ENCODE measurements around the gene TMEM59. TPM values are rescaled to one million over a fixed set of nuclear protein-coding genes. Genes with fewer than 3 reads are reported as not detected.
"Not testable (repeated sequence)": the region's sequence is repeated elsewhere in the genome, so short reads cannot be mapped to it uniquely, and the experiment has no call there.

TMEM59 gene
- total RNA-seq, 1 donor from 2014 or later = 225 TPM

DNA sequence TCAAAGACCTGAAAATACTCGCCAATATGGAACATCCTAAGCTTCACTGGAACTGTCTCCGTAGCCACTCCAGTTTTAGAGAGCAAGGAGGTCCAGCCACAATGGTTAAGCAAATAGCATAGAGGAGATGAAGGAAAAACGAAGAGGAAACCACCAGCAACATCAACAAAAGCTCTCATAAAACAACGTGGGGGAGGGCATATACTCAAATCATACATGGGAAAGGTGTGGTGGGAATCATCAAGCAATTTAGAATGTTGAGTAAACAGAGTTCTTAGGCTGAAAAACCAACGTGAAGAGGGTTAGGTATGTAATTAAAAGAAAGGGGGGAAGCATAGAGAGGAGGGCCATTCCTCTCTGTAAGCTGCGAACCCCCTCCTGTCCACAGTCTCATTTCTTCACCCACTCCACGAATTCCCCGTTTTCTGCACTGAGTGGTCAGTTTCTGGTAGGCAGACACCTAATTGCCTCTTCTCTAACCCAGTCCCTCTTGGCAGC lies 1.0 kb downstream of the TMEM59 start:
- H3K9me3 Mint-ChIP-seq = no peaks in the 10 kb centered on the region
- no peak overlapping the region for H3K4me3 Mint-ChIP-seq
- no peaks in the 10 kb centered on the region for H3K36me3 Mint-ChIP-seq
- H3K27me3 Mint-ChIP-seq (ENCODE audit: low read depth) = no peaks in the 10 kb centered on the region
- TF ChIP-seq, protein P1, sequence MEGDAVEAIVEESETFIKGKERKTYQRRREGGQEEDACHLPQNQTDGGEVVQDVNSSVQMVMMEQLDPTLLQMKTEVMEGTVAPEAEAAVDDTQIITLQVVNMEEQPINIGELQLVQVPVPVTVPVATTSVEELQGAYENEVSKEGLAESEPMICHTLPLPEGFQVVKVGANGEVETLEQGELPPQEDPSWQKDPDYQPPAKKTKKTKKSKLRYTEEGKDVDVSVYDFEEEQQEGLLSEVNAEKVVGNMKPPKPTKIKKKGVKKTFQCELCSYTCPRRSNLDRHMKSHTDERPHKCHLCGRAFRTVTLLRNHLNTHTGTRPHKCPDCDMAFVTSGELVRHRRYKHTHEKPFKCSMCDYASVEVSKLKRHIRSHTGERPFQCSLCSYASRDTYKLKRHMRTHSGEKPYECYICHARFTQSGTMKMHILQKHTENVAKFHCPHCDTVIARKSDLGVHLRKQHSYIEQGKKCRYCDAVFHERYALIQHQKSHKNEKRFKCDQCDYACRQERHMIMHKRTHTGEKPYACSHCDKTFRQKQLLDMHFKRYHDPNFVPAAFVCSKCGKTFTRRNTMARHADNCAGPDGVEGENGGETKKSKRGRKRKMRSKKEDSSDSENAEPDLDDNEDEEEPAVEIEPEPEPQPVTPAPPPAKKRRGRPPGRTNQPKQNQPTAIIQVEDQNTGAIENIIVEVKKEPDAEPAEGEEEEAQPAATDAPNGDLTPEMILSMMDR (IDR thresholded peaks at IDR 0.05; ENCODE audit: unreplicated experiment) = no peak
- no peak overlapping the region for H3K27ac Mint-ChIP-seq
- peaks cover 20% of the 10 kb centered on the region for H3K4me1 Mint-ChIP-seq
- no peak for DNase-seq (ENCODE audit: low spot score in 2 of 2, unreplicated experiment in 2 of 2)

DNA sequence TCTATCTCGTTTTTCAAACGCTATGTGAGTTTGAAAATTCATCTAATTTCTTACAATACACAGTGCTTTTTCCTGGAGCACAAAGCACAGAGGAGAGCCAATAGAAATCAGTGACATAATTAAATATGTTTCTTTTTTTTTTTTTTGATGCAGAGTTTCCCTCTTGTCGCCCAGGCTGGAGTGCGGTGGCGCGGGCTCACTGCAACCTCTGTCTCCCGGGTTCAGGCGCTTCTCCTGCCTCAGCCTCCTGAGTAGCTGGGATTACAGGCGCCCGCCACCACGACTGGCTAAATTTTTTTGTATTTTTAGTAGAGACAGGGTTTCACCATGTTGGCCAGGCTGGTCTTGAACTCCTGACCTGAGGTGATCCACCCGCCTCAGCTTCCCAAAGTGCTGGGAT lies 2.6 kb downstream of the TMEM59 start:
- not testable (repeated sequence) for DNase-seq (ENCODE audit: low spot score in 2 of 2, unreplicated experiment in 2 of 2); H3K36me3 Mint-ChIP-seq; H3K27me3 Mint-ChIP-seq (ENCODE audit: low read depth); H3K4me3 Mint-ChIP-seq; H3K9me3 Mint-ChIP-seq; H3K27ac Mint-ChIP-seq
- H3K4me1 Mint-ChIP-seq = peaks cover 18% of the 10 kb centered on the region

DNA sequence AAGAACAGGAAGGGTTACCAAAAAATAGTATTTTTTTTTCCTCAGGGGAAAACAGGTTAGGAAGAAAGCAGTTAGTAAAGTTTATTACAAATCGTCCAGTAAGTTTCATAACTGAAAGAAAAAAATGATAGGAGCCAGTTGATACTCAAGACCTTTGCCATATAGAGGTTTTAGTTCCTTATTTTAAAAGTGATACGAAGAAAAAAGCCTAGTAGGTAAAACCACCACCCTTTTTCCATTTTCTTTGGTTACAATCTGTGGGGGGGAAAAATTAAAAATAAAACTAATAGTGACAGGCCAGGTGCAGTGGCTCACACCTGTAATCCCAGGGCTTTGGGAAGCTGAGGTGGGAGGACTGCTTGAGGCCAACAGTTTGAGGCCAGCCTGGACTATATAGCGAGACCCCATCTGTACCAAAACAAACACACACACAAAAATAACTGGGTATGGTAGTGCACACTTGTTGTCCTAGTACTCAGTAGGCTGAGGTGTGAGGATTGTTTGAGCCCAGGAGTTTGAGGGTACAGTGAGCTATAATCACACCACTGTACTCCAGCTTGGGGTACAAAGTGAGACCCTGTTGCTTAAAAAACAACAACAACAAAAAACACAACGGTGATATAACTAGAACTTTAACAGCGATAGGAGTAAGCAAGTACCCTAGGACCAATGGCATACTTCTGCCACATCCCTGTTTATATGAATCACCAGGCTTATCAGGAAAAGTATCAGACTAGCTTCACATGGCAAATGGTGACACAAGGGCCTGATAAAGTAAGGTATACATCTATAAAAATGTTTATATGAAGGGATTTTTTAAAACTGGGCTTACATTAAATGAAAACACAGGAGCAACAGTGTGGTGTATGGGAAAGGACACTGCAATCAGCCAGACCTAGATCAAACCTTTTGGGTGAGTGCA lies 5.4 kb downstream of the TMEM59 start:
- Mint-ChIP-seq H3K9me3 (no peaks in the 10 kb centered on the region), H3K4me1 (peaks cover 7% of the 10 kb centered on the region), H3K36me3 (peaks cover 3% of the 10 kb centered on the region), H3K4me3 (no peak overlapping the region), H3K27ac (peak overlapping the region; percentile 49), H3K27me3 (ENCODE audit: low read depth) (no peaks in the 10 kb centered on the region)
- TF ChIP-seq, protein P1 (IDR thresholded peaks at IDR 0.05; ENCODE audit: unreplicated experiment) = no peak
- DNase-seq (ENCODE audit: low spot score in 2 of 2, unreplicated experiment in 2 of 2) = no peak

DNA sequence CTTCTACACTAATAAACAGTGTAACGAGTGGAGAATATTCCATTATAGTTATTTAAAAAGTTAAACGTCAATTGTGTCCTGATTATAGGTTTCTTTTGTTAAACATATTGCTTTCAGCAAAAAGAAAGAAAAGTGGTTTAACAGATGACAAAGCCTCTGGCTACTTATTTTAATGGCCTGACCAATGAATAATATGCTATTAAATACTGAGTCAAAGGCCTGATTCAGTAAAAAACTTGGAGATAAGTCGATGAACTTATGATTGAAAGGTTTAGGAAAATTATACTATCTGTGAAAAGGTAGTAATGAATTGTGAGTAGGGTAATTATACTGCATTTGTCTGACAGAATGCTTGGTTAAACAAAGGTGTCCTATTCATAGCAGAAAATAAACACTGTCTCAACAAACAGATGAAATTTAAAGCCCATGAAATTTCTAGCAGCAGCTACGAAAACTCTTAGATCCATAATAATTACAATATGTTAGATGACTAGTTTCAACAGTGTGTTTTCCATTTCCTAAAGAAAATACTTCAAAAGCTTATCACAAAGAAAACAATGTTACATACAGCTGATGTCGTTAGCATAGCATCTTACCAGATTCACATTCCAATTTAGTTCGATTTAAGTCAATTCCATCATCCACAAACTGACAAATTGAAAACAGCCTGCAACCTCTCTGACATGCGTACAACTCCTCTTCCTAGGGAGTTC lies 6.2 kb downstream of the TMEM59 start:
- Mint-ChIP-seq H3K4me3 (no peak overlapping the region), H3K36me3 (peaks cover 5% of the 10 kb centered on the region), H3K4me1 (peaks cover 7% of the 10 kb centered on the region), H3K27me3 (ENCODE audit: low read depth) (no peaks in the 10 kb centered on the region), H3K27ac (peak overlapping the region; percentile 49), H3K9me3 (no peaks in the 10 kb centered on the region)
- no peak for DNase-seq (ENCODE audit: low spot score in 2 of 2, unreplicated experiment in 2 of 2)
- TF ChIP-seq, protein P1 (IDR thresholded peaks at IDR 0.05; ENCODE audit: unreplicated experiment) = no peak

DNA sequence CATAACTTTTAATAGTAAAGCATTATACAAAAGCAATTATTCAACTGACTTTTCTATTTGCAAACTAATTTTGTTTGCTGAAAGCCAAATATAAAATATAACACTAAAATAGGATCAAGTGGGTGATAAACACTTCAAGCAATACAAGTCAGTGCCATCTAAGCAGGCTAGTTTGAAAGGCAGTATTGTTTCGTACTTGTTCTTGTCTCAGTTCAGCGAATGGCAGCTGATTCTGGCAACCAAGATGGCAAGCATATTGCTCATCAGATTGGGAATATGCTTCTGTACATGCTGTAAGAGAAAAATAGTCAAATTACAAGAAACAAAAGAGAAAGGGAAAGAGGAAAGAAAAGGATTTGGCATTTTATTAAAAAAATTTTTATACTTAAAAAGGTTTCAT lies 7.5 kb downstream of the TMEM59 start:
- Mint-ChIP-seq H3K27me3 (ENCODE audit: low read depth) (no peaks in the 10 kb centered on the region), H3K9me3 (no peaks in the 10 kb centered on the region), H3K4me1 (peaks cover 7% of the 10 kb centered on the region), H3K36me3 (peaks cover 11% of the 10 kb centered on the region), H3K4me3 (no peak overlapping the region), H3K27ac (no peak overlapping the region)
- TF ChIP-seq, protein P1 (IDR thresholded peaks at IDR 0.05; ENCODE audit: unreplicated experiment) = no peak
- no peak for DNase-seq (ENCODE audit: low spot score in 2 of 2, unreplicated experiment in 2 of 2)

DNA sequence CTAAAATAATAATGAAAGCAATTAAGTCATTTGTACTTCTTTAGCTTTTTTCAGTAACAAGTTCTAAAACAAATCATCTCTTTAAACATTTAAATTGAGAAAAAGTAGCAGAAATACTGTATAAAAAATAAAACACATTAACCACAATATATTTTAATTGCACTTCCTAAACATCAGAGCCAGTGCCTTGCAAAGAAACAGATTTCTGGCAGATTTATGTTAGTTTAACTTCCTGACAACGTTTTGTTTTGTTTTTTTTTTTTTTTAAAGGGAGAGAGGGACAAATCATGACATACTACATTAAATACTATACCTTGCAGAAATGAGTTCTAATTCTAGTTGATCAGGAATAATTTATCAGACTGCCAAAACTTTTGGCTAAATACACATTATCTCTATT lies 11.2 kb downstream of the TMEM59 start:
- H3K27ac Mint-ChIP-seq = peak overlapping the region; percentile 24
- TF ChIP-seq, protein P1 (IDR thresholded peaks at IDR 0.05; ENCODE audit: unreplicated experiment) = no peak
- no peaks in the 10 kb centered on the region for H3K27me3 Mint-ChIP-seq (ENCODE audit: low read depth)
- H3K36me3 Mint-ChIP-seq = peaks cover 15% of the 10 kb centered on the region
- H3K4me1 Mint-ChIP-seq = no peaks in the 10 kb centered on the region
- no peak overlapping the region for H3K4me3 Mint-ChIP-seq
- no peaks in the 10 kb centered on the region for H3K9me3 Mint-ChIP-seq
- DNase-seq (ENCODE audit: low spot score in 2 of 2, unreplicated experiment in 2 of 2) = no peak
